Endometrial microvascular endothelial cells (primary cell): ENCODE measurements around the gene EIF2D. TPM values are rescaled to one million over a fixed set of nuclear protein-coding genes. Genes with fewer than 3 reads are reported as not detected.

Experiments
- in situ Hi-C: cut with HindIII; loops from 2 replicates; pipeline ENCODE4 v1.10.0; 2017; ENCODE audit warnings: low sequenced_read_pairs, low pct_unique_long_range_greater_than_20kb; ENCODE audit errors: inconsistent ontology term
- total RNA-seq: library from RNA; depleted of rRNA; stranded (reverse); fragments of >200 nt; gene quantifications from one replicate; pipeline ENCODE4 v1.2.3, GENCODE V29; 2015; ENCODE audit errors: inconsistent ontology term

The EIF2D gene
- total RNA-seq, 1 donor from 2014 or later, result 63.6 TPM

GRCh38 chr1:206577626-206578025 lies 34.6 kb downstream of the EIF2D start:
- in situ Hi-C loops, result no loop called here

- in situ Hi-C loops, result no loop called here
Observed at GRCh38 chr1:206575894-206576737, 36.1 kb downstream of the EIF2D start.

- in situ Hi-C loops, result no loop called here
Observed at GRCh38 chr1:206575165-206575893, 36.9 kb downstream of the EIF2D start.

- in situ Hi-C loops, result no loop called here
Observed at GRCh38 chr1:206573762-206574161, 38.5 kb downstream of the EIF2D start.

GRCh38 chr1:206573319-206573718 lies 38.9 kb downstream of the EIF2D start:
- in situ Hi-C loops, result no loop called here

GRCh38 chr1:206572835-206573234 lies 39.4 kb downstream of the EIF2D start:
- in situ Hi-C loops, result no loop called here

- in situ Hi-C loops, result no loop called here
Observed at GRCh38 chr1:206570529-206570928, 41.7 kb downstream of the EIF2D start.

GRCh38 chr1:206569556-206569955 lies 42.7 kb downstream of the EIF2D start:
- in situ Hi-C loops, result no loop called here

- in situ Hi-C loops, result no loop called here
Observed at GRCh38 chr1:206568779-206569352, 43.4 kb downstream of the EIF2D start.

- in situ Hi-C loops, result no loop called here
Observed at GRCh38 chr1:206568256-206568655, 44.0 kb downstream of the EIF2D start.

- in situ Hi-C loops, result no loop called here
Observed at GRCh38 chr1:206566999-206567398, 45.3 kb downstream of the EIF2D start.

- in situ Hi-C loops, result no loop called here
Observed at GRCh38 chr1:206565995-206566394, 46.3 kb downstream of the EIF2D start.

GRCh38 chr1:206563367-206564207 lies 48.7 kb downstream of the EIF2D start:
- in situ Hi-C loops, result no loop called here

GRCh38 chr1:206560007-206560716 lies 52.1 kb downstream of the EIF2D start:
- in situ Hi-C loops, result no loop called here

GRCh38 chr1:206559672-206559995 lies 52.6 kb downstream of the EIF2D start:
- in situ Hi-C loops, result no loop called here

GRCh38 chr1:206558794-206559671 lies 53.2 kb downstream of the EIF2D start:
- in situ Hi-C loops, result no loop called here

GRCh38 chr1:206557636-206558473 lies 54.4 kb downstream of the EIF2D start:
- in situ Hi-C loops, result no loop called here
